Nephron progenitor cell (in vitro differentiated cells): ENCODE measurements around the gene CEP112.

Experiments
- DNase-seq: peaks from one replicate; pipeline ENCODE4 v3.0.0; 2021
- H3K27ac Mint-ChIP-seq: 2 replicates; pipeline ENCODE4 v1.8.0; 2021; ENCODE audit warnings: mild to moderate bottlenecking, moderate library complexity, mixed read lengths
- H3K27me3 Mint-ChIP-seq: 2 replicates; pipeline ENCODE4 v1.8.0; 2021; ENCODE audit warnings: mild to moderate bottlenecking, low read depth, mixed read lengths; ENCODE audit not compliant: poor library complexity
- H3K36me3 Mint-ChIP-seq: 2 replicates; pipeline ENCODE4 v1.8.0; 2021; ENCODE audit warnings: low read depth, mixed read lengths
- H3K4me1 Mint-ChIP-seq: 2 replicates; pipeline ENCODE4 v1.8.0; 2021; ENCODE audit warnings: mixed read lengths
- H3K4me3 Mint-ChIP-seq: 2 replicates; pipeline ENCODE4 v1.8.0; 2021; ENCODE audit warnings: mild to moderate bottlenecking, moderate library complexity, mixed read lengths
- H3K9me3 Mint-ChIP-seq: 2 replicates; pipeline ENCODE4 v1.8.0; 2021; ENCODE audit warnings: mild to moderate bottlenecking, moderate library complexity, mixed read lengths
- TF ChIP-seq, protein P1 (sequence below): fragments of 200-600 bp; sonication (generic); IDR thresholded peaks from 2 replicates; pipeline ENCODE4 v1.5.0; 2021; ENCODE audit warnings: antibody characterized with exemption

CEP112 gene

DNA sequence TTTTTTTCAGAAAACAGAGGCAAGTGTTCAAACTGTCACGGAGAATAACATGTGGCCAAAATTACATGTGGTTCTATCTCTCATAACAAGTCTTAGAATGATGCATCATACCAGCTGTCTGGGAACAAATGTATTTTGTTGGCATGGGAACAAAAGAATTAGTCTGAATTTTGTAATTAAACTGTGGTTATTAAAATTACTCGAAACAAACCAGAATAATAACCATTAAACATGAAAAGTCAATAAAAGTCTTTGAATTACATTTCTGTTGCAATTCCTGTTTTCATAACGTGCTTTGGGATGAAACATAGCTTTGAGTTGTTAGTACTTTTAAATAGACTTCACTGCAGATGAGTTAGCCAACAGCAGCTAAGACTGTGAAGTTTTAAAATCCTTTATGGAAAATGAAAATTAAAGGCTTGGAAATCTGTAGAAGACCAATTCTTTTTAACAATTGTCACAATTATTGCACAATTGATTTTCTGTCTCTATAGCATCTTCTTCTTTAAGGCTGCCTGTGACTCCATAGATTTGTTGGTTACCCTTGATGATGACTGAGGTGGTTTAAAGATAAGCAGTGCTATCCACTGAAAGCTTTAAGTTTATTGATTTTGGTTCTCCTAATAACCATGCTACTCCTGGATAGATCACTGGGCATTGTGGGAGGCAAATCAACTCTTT is 512.6 kb downstream of the CEP112 start:
- no peak overlapping the region for H3K4me3 Mint-ChIP-seq
- H3K27me3 Mint-ChIP-seq: peaks cover 2% of the 10 kb centered on the region
- H3K9me3 Mint-ChIP-seq: peaks cover 8% of the 10 kb centered on the region
- peaks cover 29% of the 10 kb centered on the region for H3K36me3 Mint-ChIP-seq
- no peak for DNase-seq
- H3K4me1 Mint-ChIP-seq: no peaks in the 10 kb centered on the region
- TF ChIP-seq, protein P1, sequence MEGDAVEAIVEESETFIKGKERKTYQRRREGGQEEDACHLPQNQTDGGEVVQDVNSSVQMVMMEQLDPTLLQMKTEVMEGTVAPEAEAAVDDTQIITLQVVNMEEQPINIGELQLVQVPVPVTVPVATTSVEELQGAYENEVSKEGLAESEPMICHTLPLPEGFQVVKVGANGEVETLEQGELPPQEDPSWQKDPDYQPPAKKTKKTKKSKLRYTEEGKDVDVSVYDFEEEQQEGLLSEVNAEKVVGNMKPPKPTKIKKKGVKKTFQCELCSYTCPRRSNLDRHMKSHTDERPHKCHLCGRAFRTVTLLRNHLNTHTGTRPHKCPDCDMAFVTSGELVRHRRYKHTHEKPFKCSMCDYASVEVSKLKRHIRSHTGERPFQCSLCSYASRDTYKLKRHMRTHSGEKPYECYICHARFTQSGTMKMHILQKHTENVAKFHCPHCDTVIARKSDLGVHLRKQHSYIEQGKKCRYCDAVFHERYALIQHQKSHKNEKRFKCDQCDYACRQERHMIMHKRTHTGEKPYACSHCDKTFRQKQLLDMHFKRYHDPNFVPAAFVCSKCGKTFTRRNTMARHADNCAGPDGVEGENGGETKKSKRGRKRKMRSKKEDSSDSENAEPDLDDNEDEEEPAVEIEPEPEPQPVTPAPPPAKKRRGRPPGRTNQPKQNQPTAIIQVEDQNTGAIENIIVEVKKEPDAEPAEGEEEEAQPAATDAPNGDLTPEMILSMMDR: no peak
- no peak overlapping the region for H3K27ac Mint-ChIP-seq

DNA sequence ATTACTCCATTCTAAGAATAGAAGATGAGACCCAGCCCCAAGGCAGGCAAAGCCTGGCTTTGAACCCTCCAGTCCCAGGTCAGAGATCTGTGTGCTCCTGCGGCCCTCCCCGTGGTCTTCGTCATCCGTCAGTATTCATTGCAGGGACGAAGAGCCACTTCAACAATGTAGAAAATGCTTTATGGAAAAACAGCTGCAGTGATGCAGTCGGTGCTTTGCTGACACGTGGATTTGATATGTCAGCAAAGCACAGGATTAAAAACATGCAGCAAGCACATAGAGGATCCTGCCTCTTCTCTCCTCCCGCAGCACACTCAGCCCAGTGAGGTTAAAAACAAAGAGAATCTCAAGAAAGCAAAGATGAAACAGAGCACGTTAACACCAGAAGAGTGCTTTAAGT is 513.4 kb downstream of the CEP112 start:
- TF ChIP-seq, protein P1: no peak
- no peak for DNase-seq
- H3K36me3 Mint-ChIP-seq: peaks cover 28% of the 10 kb centered on the region
- H3K9me3 Mint-ChIP-seq: peaks cover 12% of the 10 kb centered on the region
- H3K4me3 Mint-ChIP-seq: no peak overlapping the region
- H3K27ac Mint-ChIP-seq: peak overlapping the region; percentile 7
- no peaks in the 10 kb centered on the region for H3K4me1 Mint-ChIP-seq
- peaks cover 2% of the 10 kb centered on the region for H3K27me3 Mint-ChIP-seq

DNA sequence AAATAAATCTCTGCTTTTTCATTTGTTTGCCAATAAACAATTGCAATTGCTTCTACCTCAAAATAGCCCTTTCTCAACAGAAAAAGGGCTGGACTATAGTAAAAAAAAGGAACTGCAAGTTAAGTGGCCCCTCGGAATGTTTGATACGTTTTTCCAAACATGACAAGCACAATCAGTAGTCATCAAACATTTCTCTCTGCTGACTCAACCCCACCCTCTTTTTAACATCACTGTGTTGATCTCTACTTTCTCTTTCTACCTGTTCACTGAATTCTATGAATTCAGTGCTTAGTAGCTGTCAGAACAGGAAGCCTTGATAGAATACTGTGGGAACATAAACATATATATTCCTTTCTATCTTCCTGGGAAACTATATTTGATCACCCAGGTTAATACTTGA is 514.0 kb downstream of the CEP112 start:
- H3K4me1 Mint-ChIP-seq: no peaks in the 10 kb centered on the region
- no peak overlapping the region for H3K27ac Mint-ChIP-seq
- H3K27me3 Mint-ChIP-seq: peaks cover 2% of the 10 kb centered on the region
- no peak for DNase-seq
- no peak overlapping the region for H3K4me3 Mint-ChIP-seq
- H3K36me3 Mint-ChIP-seq: peaks cover 28% of the 10 kb centered on the region
- peaks cover 12% of the 10 kb centered on the region for H3K9me3 Mint-ChIP-seq
- TF ChIP-seq, protein P1: no peak

DNA sequence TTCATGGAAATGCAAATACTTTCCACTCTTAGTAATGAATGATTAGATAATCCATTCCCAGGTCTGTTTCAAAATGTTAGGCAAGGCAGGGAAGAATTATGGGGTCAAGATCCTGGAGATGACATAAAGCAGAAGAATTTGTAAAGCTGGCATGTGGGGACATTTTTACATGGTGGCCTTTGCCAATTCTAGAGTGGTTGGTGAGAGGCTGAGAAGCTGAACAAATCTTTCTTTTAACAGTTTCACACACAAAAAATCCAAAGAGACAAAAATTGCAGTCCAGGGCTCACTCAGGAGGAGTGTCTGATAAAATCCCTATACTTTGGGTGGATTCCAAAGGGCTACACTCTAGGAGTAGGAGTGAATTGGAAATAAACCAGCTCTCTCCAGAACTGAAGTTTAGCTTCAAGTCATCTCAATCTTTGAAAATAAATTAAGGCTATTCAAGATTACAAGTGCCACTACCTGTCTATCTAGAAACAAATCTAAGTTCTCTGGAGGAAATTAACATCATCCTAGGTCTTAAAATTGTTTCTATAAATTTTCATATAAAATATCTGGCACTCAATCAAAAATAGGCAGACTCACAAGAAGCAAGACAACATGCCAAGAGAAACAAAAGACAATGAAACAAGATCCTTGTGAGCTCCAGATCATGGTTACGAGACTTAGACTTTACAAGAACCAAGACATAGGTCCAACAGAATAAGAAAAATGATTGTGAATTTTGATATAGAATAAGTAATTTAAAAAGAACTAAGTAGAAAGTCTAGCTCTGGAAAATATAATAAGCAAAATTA is 517.5 kb downstream of the CEP112 start:
- Mint-ChIP-seq H3K36me3 (peaks cover 10% of the 10 kb centered on the region), H3K4me3 (no peak overlapping the region), H3K27ac (no peak overlapping the region), H3K4me1 (peaks cover 5% of the 10 kb centered on the region), H3K27me3 (no peaks in the 10 kb centered on the region), H3K9me3 (peaks cover 9% of the 10 kb centered on the region)
- TF ChIP-seq, protein P1: no peak
- no peak for DNase-seq

DNA sequence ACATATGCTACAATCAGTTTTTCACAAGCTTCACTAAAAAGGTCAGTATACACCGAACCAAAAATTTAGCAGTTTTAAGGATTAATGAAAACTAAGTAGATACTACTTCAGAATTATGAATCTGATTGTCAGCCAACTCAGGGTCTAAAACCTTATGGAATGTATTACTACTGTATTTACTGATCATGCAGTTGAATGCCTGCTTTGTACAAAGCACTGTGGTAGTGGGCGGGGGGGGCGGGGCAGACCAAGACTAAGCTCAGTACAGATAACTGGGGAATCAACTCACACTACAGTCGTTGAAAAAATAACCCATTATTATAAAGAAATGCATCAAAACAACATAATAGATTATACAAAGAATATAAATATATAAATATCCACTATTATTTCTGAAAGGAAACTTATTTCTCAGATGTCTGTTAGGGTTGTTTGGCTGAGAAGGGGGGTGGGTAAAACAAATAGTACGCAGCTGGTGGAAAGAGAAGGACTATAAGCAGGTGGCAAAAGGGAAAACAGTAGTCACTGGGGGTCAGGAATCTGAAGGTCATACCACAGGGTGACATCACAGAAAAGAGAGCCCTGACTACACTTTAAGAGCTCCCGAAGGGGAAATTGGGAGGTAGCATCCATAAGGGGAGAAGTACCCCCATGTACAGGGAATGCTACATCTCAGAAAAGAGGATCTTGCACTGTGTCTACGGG is 521.1 kb downstream of the CEP112 start:
- H3K4me1 Mint-ChIP-seq: peaks cover 16% of the 10 kb centered on the region
- H3K4me3 Mint-ChIP-seq: no peak overlapping the region
- H3K9me3 Mint-ChIP-seq: peaks cover 9% of the 10 kb centered on the region
- peaks cover 10% of the 10 kb centered on the region for H3K36me3 Mint-ChIP-seq
- DNase-seq: no peak
- no peak overlapping the region for H3K27ac Mint-ChIP-seq
- H3K27me3 Mint-ChIP-seq: no peaks in the 10 kb centered on the region
- TF ChIP-seq, protein P1: no peak
